Jurkat, Clone E6-1 (cell line): ENCODE measurements around the gene RREB1.
"Not testable (repeated sequence)": the region's sequence is repeated elsewhere in the genome, so short reads cannot be mapped to it uniquely, and the experiment has no call there.

Experiments used
- DNase-seq: peaks from one replicate; pipeline ENCODE4 v3.0.0-alpha.2; 2011; ENCODE audit warnings: low read depth, low spot score
- H3K4me3 ChIP-seq: 2 replicates; pipeline ENCODE4 v1.5.1; 2011; ENCODE audit warnings: mild to moderate bottlenecking, low read length, control low read depth, moderate library complexity

Gene RREB1

DNA sequence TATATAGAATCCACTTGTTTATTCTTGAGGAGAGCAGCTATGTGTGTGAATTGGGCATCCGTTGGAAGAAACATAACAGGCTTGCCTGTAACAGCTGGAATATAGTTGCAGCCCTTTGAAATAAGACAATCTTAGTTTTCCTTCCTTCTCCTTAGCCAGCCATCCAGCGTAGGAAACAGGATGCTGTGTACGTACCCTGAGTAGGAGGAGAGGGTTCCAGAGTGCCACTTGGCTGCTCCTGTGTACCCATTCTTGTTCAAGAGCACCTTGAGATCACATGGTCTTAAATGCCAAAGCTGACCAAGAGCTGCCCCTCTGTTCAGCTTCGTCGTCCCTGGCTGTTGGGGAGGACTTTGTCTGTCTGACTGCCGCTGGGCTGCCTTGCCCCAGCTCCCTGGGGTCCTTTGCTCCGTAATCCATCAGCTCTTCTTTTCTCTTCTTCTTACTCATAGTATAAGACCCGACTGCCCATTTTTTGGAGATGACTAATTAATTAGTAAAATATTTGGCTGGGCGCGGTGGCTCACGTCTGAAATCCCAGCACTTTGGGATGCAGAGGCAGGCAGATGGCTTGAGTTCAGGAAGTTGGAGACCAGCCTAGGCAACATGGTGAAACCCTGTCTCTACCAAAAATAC, 49.0 kb downstream of the RREB1 start:
- no peak for DNase-seq
- H3K4me3 ChIP-seq: no peak overlapping the region

DNA sequence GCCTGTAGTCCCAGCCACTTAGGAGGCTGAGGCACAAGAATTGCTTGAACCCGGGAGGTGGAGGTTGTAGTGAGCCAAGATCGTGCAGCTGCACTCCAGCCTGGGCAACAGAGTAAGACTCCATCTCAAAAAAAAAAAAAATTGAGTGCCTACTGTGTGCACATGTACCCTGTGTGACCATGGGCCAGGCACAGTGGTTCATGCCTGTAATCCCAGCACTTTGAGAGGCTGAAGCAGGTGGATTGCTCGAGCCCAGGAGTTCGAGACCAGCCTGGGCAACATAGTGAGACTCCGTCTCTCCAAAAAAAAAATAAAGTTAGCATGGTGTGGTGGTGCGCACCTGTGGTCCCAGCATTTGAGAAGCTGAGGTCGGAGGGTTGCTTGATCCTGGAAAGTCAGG, 49.5 kb downstream of the RREB1 start:
- not testable (repeated sequence) for H3K4me3 ChIP-seq, DNase-seq

DNA sequence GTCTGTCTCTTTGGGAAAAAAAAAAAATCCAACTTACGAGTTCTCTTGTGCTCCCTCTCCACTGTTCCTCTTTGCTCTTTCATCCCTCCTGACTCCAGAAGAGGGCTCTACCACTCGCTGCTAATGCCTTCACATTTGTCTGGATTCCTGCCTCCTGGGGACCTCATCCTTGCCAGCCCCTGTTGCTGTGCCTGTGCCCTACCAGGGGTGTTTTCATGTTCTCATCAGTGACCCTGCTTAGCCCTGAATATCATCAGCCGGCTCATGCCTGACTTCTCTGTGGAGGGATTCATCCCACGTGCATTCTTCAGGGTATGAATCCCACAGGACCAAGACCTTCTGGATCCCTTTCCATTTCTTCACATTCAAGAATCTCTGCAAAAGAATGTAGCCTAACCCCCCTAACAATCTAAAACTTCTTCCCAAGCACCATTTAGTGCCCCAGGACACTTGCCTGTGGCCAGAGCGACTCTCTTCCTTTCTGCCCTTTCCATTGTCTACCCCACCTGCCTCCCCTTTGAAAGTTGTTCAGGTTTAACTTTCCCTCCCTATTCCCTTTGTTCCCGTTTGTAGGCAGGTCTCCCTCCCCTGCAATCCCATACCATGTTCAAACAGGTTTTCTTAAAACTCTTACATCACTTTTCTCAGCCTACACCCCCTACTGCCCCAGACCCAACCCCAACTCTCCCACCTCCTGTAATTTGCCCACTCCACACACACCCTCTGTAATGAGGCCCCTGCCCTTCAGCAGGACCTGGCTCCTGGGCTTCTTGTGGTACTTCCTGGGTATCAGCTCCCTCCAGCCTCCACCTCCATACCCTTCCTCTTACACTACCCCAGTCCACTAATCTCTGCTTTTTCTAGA, 50.2 kb downstream of the RREB1 start:
- DNase-seq: no peak
- H3K4me3 ChIP-seq: no peak overlapping the region

DNA sequence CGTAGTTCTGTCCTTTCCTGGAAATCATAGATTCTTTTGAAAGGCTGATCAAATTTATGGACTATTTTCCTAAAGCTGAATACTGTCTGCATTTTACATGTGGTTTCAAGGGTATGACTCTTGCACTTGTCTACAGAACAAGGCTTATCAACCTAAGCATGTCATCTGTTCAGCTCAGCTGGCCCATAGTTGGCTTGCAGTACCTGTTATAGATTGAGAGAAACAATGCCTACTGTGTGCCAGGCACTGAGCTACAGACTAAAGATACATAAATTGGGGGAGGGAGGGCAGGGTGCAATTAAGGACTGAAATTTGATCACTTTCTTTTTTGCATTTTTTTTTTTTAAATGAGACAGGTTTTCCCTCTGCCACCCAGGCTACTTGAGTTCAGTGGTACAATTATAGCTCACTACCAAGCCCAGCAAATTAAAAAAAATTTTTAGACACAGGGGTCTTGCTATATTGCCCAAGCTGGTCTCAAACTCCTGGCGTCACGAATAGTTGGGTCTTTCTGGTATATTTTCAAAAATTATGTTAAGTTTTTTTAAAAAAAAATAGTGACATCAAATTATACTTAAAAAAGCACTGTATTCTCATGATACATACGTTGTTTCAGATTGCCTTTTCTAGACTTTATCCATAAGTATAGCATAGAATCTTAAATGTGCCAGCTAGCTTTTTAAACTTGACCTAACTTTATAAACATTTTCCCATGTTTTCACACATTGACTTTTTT, 52.2 kb downstream of the RREB1 start:
- H3K4me3 ChIP-seq: no peak overlapping the region
- DNase-seq: no peak

DNA sequence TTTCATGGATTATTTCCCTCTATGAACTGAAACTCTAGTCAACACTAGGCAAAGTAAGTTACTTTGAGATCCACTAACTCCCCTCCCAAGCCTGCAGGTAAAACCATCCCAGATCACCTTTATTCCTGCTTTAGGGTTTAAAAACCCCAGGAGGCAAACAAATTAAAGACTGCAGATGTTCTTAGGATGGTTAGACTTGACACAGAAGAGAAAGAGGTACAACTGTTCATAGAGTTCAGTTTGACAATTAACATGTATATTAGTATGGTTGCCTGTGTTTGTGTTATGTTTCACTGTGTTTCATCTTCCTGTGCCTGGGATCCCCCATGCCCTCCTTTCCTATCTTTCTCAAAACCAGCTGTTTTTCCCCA, 53.5 kb downstream of the RREB1 start:
- H3K4me3 ChIP-seq: no peak overlapping the region
- DNase-seq: no peak

DNA sequence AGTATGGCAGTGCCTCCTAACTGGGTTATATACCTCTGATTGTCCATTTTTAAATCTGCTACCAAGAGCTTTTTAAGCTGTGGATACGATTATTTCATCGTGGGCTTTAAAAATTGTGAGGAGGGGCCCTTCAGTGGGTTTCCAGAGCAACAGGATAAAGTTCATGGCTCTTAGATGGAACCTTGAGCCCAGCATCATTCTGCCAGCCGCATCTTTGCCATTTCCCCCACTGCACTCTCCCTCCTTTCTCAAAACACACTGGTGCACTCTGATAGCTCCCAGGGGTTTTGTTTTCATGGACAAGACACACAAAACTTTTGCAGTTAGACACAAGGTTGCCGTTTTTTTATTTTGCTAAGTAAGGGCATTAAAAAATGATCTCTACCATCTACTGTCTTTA, 54.1 kb downstream of the RREB1 start:
- DNase-seq: no peak
- no peak overlapping the region for H3K4me3 ChIP-seq

DNA sequence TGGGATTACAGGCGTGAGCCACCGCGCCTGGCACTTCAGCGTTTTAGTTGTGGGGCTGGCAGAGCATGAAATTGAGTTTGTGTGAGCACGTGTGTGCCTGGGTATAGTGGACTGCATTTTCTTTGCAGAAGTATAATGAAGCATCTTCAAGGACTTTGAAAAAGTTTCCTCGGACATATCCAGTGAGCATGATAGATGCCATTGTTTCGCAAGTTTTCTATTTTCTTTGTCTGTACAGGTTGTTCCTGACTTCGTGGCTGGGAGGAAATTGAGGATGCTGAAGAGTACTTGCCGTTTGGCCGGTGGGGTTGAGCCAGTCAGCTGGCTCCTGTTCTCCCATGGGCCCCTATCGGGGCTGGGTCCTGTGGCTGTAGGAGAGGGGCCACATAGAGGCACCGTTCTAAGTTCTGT, 55.9 kb downstream of the RREB1 start:
- H3K4me3 ChIP-seq: no peak overlapping the region
- DNase-seq: no peak

DNA sequence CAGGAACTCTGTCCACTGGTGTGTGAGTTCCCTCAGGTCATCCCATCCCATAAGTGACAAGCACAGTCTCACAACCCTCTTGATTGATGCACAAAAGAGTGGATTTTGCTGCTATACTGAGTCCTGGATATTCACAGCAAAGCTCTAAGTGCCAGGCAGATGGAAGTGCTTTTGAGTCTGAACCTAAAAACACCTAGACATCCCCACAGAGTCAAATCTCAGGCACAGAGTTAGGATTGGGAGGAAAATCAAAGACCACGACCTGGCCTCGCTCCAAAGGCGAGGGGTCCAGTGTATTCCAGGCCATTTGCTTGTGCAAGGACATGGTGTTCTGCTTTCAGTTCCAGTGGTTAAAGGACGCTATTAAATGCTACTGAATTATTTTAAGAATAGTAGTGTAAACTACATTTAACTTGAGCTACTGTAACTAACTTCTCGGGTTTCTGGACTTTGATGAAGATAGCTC, 56.8 kb downstream of the RREB1 start:
- no peak for DNase-seq
- no peak overlapping the region for H3K4me3 ChIP-seq

DNA sequence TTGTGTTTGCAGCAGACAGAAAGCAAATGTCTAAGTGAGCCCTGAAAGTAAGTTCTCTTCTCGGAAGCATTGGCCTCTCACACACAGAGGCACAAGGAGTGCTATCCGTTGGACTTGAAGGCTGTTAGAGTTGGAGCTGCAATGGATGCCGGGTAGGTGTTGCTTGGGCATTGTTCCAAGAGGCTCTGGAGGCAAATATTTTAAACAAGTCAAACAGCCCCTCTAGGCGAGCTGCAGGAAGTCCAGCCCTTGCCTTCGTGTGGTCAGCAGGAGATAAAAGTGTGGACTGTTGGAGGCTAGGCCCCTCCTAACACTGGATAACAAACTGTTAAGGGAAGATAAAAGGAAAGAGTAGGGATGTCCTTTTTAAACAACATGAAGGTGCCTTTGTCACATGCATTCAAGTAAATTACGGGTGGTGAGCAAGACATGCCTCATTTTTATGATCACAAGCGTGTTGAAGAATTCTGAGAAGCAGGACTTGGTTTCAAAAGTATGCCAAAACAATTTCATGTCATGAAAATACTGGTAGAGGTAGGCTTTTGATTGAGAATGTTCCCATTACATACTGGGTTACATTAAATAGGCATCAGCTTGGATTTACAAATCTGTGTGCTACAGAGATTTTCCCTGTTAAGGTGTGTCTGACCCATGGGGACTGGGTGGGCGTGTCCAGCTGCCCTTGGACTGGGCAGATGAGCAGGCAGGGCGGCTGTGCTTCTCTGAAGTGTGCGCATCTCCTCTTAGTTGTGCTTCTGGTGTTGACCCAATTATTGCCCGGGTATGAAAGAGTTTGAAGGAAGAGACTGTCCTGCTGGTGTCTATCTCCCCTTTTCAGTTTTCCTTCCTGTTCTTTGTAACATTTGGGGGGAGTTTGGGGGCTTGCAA, 57.5 kb downstream of the RREB1 start:
- no peak overlapping the region for H3K4me3 ChIP-seq
- DNase-seq: no peak

DNA sequence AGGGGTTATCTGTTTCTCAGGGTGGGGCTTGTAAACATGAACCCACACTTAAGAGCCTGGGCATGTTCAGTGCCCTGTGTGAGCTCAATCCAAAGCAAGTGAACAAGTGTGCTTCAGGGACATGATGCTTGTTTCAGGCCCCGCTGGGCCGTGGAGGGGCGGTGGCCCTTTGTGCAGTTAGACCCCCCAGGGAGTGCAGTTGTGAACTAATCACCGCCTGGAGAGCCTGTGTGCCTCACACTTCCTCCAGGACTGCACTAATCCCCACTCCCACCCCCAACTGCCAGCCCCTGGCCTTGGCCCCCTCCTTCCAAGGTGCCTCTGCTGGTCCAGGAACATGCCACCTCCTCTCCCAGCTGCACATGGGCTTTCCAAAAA, 58.1 kb downstream of the RREB1 start:
- DNase-seq: no peak
- H3K4me3 ChIP-seq: no peak overlapping the region

DNA sequence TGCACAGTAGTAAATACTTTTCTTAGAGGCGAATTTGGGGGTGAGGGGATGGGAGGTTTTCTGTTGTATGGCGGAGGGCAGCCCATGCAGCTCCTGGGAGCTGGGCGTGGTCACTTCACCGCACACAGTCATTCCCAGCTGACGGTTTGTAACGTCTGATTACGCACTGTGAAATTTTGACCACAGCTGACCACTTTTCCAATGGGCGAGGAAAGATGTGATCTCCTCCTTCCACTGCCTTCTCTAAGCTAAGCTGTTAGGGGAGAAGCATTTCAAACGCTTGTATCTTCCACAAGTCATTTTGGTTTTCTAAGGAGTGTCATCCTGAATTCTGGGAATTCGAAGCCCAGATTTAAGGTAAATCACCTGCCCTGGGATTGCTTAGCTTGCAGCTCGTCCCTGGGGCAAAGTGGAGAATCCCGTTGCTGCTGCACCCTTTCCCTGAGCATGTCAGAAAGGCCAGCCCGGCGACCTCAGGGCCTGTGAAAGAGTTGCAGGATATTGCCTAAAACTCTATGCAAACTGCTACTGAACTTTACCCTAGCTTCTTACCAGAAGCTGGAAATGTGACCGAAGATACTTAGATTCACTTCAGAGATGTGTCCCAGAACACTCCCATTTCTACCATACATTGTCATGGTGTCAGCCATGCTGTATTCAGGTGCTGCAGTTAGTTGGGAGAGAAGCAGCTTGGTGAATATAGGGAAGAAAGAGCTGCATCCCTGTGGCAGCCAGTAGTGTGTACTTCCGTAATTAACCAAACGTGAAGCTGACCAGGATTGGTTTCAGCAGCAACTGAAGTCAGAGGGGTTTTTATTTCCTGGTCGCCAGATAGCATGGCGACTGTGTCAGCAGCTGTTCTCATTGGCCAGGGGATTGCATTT, 58.9 kb downstream of the RREB1 start:
- no peak for DNase-seq
- no peak overlapping the region for H3K4me3 ChIP-seq

DNA sequence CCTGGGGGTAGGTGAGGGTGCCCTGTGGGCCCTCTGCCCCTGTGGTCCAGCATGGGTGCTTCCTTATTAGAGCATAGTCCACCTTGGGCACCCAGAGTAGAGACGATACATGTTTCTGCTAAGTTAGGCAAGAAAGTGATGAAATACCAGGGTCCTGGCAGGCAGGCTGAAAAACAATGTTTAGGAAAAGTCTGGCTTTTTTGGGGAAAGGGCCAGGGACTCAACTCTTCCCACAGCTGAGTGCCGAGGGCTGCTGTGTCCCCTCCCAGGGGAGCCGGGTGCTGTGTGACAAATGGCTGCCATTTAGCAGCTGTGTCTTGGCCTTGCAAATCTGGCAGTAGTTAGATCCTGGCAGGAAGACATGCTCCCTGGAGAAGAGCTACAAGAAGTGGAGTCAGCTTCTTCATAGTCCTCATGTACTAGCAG, 61.5 kb downstream of the RREB1 start:
- DNase-seq: no peak
- H3K4me3 ChIP-seq: no peak overlapping the region

DNA sequence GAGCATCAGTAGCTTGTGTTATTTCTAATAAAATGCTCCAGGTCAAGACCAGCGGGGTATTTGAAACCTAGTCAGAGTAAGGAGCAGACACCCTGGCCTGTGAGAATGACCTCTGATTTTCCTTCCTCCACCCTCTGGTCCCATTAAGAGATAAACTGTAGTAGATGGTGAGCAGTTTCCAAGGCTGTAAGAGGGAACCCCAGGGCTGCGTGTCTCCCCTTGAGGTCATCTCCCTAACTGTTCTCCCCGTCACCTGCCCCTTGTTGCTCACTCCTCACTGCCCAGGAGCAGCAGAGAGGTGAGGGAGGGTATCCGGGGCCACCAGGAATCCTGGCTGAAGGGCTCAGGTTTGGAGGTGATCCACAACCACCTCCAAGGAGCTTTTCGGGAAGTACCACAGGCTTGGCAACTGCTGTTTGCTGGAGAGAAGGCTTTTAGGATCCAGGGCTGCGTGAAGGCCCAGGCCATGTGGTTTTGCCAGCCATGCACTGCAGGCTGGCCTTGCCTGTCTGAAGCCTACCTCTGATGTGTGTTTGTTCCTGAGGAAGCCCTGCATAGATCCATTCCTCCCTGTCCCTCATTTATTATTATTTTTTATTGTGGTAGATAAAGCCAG, 62.5 kb downstream of the RREB1 start:
- no peak overlapping the region for H3K4me3 ChIP-seq
- DNase-seq: no peak

DNA sequence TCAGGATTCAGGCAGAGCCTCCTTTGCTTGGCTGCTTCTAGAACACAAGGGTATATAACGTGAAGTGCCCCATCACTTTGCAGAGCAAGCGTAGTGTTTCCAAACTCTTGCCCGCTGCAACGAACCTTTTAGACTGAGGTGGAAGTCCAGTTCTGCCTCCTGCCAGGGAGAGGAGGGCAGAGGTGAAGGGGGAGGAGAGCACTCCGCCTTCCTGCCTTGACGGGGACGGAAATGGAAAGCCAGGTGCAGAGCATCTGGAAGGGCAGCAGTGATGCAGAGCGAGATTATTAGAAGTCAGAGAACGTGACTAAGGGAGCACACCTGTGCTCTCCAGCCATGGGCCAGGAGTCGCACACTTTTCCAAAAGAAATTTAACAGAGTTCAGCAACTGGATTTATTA, 63.4 kb downstream of the RREB1 start:
- H3K4me3 ChIP-seq: no peak overlapping the region
- DNase-seq: no peak

DNA sequence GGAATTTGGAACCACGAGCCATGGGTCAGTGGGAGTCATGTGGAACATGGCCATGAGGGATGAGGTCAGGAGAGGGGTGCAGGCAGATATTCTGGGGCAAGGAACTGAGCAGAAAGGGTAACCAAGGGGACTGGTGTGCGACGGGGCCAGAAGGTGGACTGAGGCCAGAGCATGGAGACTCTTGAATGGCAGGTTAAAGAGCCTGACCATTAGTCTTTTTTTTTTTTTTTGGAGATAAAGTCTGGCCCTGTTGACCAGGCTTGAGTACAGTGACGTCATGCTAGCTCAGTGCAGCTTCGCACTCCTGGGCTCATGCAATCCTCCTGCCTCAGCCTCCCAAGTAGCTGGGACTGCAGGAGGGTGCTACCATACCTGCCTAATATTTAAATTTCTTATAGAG, 64.0 kb downstream of the RREB1 start:
- no peak overlapping the region for H3K4me3 ChIP-seq
- DNase-seq: no peak

DNA sequence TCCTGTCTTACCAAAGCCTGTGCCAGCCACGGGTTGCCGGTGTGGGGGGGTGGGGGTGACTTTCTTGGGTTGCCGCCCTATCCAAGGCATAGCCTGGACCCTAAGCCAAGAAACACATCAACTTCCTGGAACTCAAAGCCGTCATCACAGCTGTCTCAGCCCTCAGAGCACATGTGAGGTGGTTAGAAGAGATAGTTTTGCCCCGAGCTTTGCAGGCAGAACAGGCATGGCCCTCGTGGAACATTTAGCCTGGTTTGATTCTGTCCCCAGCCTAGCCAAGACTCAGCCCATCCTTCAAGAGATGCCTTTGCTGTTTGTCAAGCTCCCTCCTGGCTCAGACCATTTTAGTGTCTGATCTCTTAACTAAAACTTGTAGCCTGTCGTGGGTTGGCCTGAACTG, 64.9 kb downstream of the RREB1 start:
- no peak for DNase-seq
- H3K4me3 ChIP-seq: no peak overlapping the region

DNA sequence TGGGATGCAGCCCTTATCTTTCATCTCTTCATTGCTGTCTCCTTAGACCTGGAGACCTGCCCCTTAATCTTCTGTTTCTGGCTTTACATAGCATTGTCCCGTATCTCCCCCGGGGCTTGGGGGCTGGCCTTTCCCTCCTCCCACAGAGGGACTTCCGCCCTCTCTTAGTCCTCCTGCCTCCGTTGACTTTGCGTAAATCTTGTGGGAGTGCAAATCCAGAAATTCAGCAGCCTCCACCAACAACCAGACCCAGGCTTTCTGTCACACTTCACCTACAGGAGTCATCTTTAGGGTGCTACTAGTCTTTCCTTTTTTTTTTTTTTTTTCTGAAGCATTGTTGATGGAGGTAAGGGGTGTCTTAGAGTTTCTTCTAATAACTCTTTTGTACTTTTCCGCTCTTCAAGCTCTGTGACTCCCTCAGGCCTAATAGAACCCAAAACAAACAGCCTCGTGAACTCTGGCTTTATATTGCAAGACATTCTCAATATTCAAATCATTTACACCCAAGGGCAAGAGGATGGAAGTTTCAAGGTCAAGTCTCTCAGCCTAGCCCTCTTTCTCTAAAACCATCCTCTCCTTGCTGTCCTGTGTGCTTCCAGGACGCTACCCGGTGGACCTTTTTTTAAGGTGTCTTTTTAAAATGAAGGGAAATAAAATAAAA, 66.2 kb downstream of the RREB1 start:
- H3K4me3 ChIP-seq: no peak overlapping the region
- DNase-seq: no peak
